GM13976 (cell line): Measurements from ENCODE around the gene KRT84.

Experiments
- DNase-seq: peaks from one replicate; pipeline ENCODE4 v3.0.0; 2012; ENCODE audit warnings: low spot score
- CTCF ChIP-seq: IDR thresholded peaks from 2 replicates; pipeline ENCODE4 v1.5.1; 2012; ENCODE audit warnings: borderline replicate concordance, mild to moderate bottlenecking; ENCODE audit not compliant: insufficient read depth; ENCODE audit errors: extremely low read depth, missing control alignments, control extremely low read depth
- in situ Hi-C: fragments of 300-500 bp; cut with MboI; formaldehyde crosslinking; loops from one replicate; pipeline ENCODE4 v1.12.0; 2022; ENCODE audit warnings: low sequenced_read_pairs, mixed read lengths, inconsistent platforms; ENCODE audit not compliant: unreplicated experiment

KRT84 gene

GRCh38 chr12:52331039-52331438 lies 54.4 kb downstream of the KRT84 start:
- DNase-seq = no peak
- TF ChIP-seq CTCF = no peak
- in situ Hi-C loops = no loop called here

- in situ Hi-C loops = no loop called here
- no peak for DNase-seq
- no peak for TF ChIP-seq CTCF
Observed at GRCh38 chr12:52327830-52328500, 57.5 kb downstream of the KRT84 start.
